CD14-positive monocyte (primary cell): Measurements from ENCODE around the gene PAPOLA. TPM values are rescaled to one million over a fixed set of nuclear protein-coding genes. Genes with fewer than 3 reads are reported as not detected.
A peak's percentile ranks its signal among the peaks of the same experiment; 100 is the strongest.

Source experiments
- DNase-seq, 3 donors: peaks; one replicate each; pipeline ENCODE4 v3.0.0-alpha.2; 2011 to 2022
- H2AFZ ChIP-seq: 2 replicates; pipeline ENCODE4 v1.6.0; 2012; ENCODE audit warnings: mild to moderate bottlenecking, low read depth, low read length, inconsistent platforms; ENCODE audit not compliant: insufficient read depth, poor library complexity, severe bottlenecking
- H3K27ac ChIP-seq, 2 donors: 1 replicate in 1 of 2; 2 replicates in 1 of 2; pipeline ENCODE4 v1.5.1; 2012 to 2013; ENCODE audit warnings: low read length in 2 of 2, control low read depth in 1 of 2, inconsistent platforms in 1 of 2, low read depth in 1 of 2, mild to moderate bottlenecking in 1 of 2
- H3K27me3 ChIP-seq, 2 donors: one replicate each; pipeline versions ENCODE4 v1.6.0 to v1.6.1; 2011 to 2013; ENCODE audit warnings: low read length in 2 of 2; ENCODE audit not compliant: control insufficient read depth in 2 of 2, insufficient read depth in 2 of 2
- H3K36me3 ChIP-seq, 2 donors: replicated peaks in 1 of 2; 1 replicate in 1 of 2; 2 replicates in 1 of 2; pipeline versions ENCODE4 v1.5.1 to v1.6.1; 2012 to 2013; ENCODE audit warnings: low read length in 2 of 2, control low read depth in 1 of 2, inconsistent platforms in 1 of 2, mild to moderate bottlenecking in 1 of 2; ENCODE audit not compliant: insufficient read depth in 2 of 2, control insufficient read depth in 1 of 2
- H3K4me1 ChIP-seq, 2 donors: 1 replicate in 1 of 2; 2 replicates in 1 of 2; pipeline versions ENCODE4 v1.5.1 to v1.6.1; 2012 to 2013; ENCODE audit warnings: low read length in 2 of 2, control low read depth in 1 of 2, inconsistent platforms in 1 of 2, mild to moderate bottlenecking in 1 of 2, moderate library complexity in 1 of 2; ENCODE audit not compliant: insufficient read depth in 2 of 2, control insufficient read depth in 1 of 2
- H3K4me2 ChIP-seq: replicated peaks from 2 replicates; pipeline ENCODE3; 2012; ENCODE audit warnings: low read length, moderate library complexity, mild to moderate bottlenecking; ENCODE audit not compliant: poor library complexity, severe bottlenecking; ENCODE audit errors: extremely low read depth
- H3K4me3 ChIP-seq, 3 experiments: fragments of 200-600 bp in 1 of 3; sonication (generic) in 1 of 3; replicated peaks in 1 of 3; 1 replicate in 2 of 3; 2 replicates in 1 of 3; pipeline ENCODE4 v1.5.1; 2011 to 2013; ENCODE audit warnings: low read length in 3 of 3, mild to moderate bottlenecking in 3 of 3, control low read depth in 2 of 3, low read depth in 2 of 3, inconsistent platforms in 1 of 3, moderate library complexity in 1 of 3
- H3K79me2 ChIP-seq: 2 replicates; pipeline ENCODE4 v1.6.0; 2012; ENCODE audit warnings: mild to moderate bottlenecking, control low read depth, inconsistent platforms, low read length, moderate library complexity; ENCODE audit not compliant: insufficient read depth
- H3K9ac ChIP-seq: 2 replicates; pipeline ENCODE4 v1.6.0; 2017; ENCODE audit warnings: low read length, mild to moderate bottlenecking; ENCODE audit not compliant: insufficient read depth, poor library complexity, severe bottlenecking
- H3K9me3 ChIP-seq, 2 donors: replicated peaks in 1 of 2; 1 replicate in 1 of 2; 2 replicates in 1 of 2; pipeline versions ENCODE4 v1.5.1 to v1.6.1; 2012 to 2013; ENCODE audit warnings: low read length in 2 of 2, control low read depth in 1 of 2; ENCODE audit not compliant: control insufficient read depth in 1 of 2, insufficient read depth in 1 of 2
- H4K20me1 ChIP-seq: 2 replicates; pipeline ENCODE4 v1.6.0; 2012; ENCODE audit warnings: mild to moderate bottlenecking, low read length, control low read depth, moderate library complexity; ENCODE audit not compliant: insufficient read depth
- H3K27ac Mint-ChIP-seq, 7 donors: one replicate each; pipeline ENCODE4 v1.8.0; 2020; ENCODE audit warnings: mild to moderate bottlenecking in 7 of 7, mixed read lengths in 7 of 7, moderate library complexity in 6 of 7, inconsistent platforms in 2 of 7
- H3K27me3 Mint-ChIP-seq, 3 donors: one replicate each; pipeline ENCODE4 v1.8.0; 2021 to 2022; ENCODE audit warnings: low read depth in 3 of 3, mild to moderate bottlenecking in 3 of 3, mixed read lengths in 3 of 3, moderate library complexity in 3 of 3, inconsistent platforms in 1 of 3
- H3K36me3 Mint-ChIP-seq, 2 donors: one replicate each; pipeline ENCODE4 v1.8.0; 2020; ENCODE audit warnings: mixed read lengths in 2 of 2, inconsistent platforms in 1 of 2, mild to moderate bottlenecking in 1 of 2
- H3K4me1 Mint-ChIP-seq: one replicate; pipeline ENCODE4 v1.8.0; 2020; ENCODE audit warnings: mild to moderate bottlenecking, mixed read lengths
- H3K4me3 Mint-ChIP-seq, 2 donors: one replicate each; pipeline ENCODE4 v1.8.0; 2020; ENCODE audit warnings: mild to moderate bottlenecking in 2 of 2, mixed read lengths in 2 of 2, moderate library complexity in 1 of 2
- H3K9me3 Mint-ChIP-seq, 7 donors: one replicate each; pipeline ENCODE4 v1.8.0; 2020 to 2022; ENCODE audit warnings: mixed read lengths in 7 of 7, mild to moderate bottlenecking in 6 of 7, moderate library complexity in 6 of 7, inconsistent platforms in 2 of 7
- WGBS: methylation state at CpG from one replicate; pipeline ENCODE4 v1.1.5; 2013; ENCODE audit warnings: missing lambda C conversion rate; ENCODE audit not compliant: insufficient coverage; 5-methylcytosine and 5-hydroxymethylcytosine counted together
- intact Hi-C, 2 donors: fragments of 100-400 bp; cut with micrococcal nuclease; formaldehyde crosslinking; loops; one replicate each; pipeline versions ENCODE4 v1.15.0 to v1.15.1; 2023
- polyA plus RNA-seq, 3 donors: library from polyadenylated mRNA; depleted of rRNA in 1 of 3; unstranded in 2 of 3; stranded (reverse) in 1 of 3; fragments of 300-500 nt in 2 of 3; fragments of >200 nt in 1 of 3; fragmentation: Illumina TruSeq in 2 of 3; gene quantifications; 1 replicate in 2 of 3; 2 replicates in 1 of 3; pipeline ENCODE4 v1.2.3, GENCODE V29; 2012 to 2021
- TF ChIP-seq, protein P1 (sequence below): fragments of 200-600 bp; IDR thresholded peaks from one replicate; pipeline ENCODE4 v1.8.0; 2022; ENCODE audit warnings: antibody characterized with exemption, mild to moderate bottlenecking

Gene PAPOLA
- polyA plus RNA-seq, 3 donors, result 57.9 to 87.5 (median 80.3) TPM

GRCh38 chr14:96484399-96484798, 17.8 kb upstream of the PAPOLA start:
- Histone ChIP-seq H3K27ac (no peak overlapping the region), H3K4me1 (no peaks in the 10 kb centered on the region), H3K27me3 (no peaks in the 10 kb centered on the region), H2AFZ (no peak overlapping the region), H3K36me3 (no peaks in the 10 kb centered on the region), H3K4me2 (no peak overlapping the region), H3K9me3 (no peaks in the 10 kb centered on the region), H4K20me1 (no peaks in the 10 kb centered on the region), H3K9ac (no peak overlapping the region), H3K79me2 (no peaks in the 10 kb centered on the region), H3K4me3 (no peak overlapping the region)
- DNase-seq, result no peak
- H3K27ac Mint-ChIP-seq, result peak overlapping the region in 1 of 7 donors; percentile 15
- H3K9me3 Mint-ChIP-seq, result peaks cover 0 to 3% (median 2%) of the 10 kb centered on the region in 7 donors
- intact Hi-C loops, result no loop called here
- H3K36me3 Mint-ChIP-seq, result no peaks in the 10 kb centered on the region
- H3K4me3 Mint-ChIP-seq, result no peak overlapping the region
- no peaks in the 10 kb centered on the region for H3K4me1 Mint-ChIP-seq
- peaks cover 4 to 13% (median 6%) of the 10 kb centered on the region in 3 donors for H3K27me3 Mint-ChIP-seq
- TF ChIP-seq, protein P1, sequence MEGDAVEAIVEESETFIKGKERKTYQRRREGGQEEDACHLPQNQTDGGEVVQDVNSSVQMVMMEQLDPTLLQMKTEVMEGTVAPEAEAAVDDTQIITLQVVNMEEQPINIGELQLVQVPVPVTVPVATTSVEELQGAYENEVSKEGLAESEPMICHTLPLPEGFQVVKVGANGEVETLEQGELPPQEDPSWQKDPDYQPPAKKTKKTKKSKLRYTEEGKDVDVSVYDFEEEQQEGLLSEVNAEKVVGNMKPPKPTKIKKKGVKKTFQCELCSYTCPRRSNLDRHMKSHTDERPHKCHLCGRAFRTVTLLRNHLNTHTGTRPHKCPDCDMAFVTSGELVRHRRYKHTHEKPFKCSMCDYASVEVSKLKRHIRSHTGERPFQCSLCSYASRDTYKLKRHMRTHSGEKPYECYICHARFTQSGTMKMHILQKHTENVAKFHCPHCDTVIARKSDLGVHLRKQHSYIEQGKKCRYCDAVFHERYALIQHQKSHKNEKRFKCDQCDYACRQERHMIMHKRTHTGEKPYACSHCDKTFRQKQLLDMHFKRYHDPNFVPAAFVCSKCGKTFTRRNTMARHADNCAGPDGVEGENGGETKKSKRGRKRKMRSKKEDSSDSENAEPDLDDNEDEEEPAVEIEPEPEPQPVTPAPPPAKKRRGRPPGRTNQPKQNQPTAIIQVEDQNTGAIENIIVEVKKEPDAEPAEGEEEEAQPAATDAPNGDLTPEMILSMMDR, result no peak

DNA sequence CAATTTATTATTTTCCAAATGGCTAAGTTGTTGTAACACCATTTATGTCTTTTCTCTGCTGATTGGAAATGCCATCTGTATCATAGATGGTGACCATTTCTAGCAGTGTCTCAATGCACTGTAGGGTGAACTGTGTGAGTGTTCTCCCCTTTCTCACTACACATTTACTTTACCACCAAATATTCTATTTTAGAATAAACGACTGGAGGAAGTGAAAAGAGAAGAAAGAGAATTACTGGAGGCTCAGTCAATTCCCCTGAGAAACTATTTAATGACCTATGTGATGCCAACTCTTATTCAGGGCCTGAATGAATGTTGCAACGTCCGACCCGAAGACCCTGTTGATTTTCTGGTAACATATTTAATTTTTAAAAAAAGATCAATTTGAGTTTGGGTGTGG, 15.5 kb upstream of the PAPOLA start:
- TF ChIP-seq, protein P1, result no peak
- DNase-seq, result no peak
- H3K9ac ChIP-seq, result no peak overlapping the region
- H3K27ac ChIP-seq, result no peak overlapping the region
- no peaks in the 10 kb centered on the region for H3K9me3 ChIP-seq
- no peak overlapping the region for H3K4me2 ChIP-seq
- WGBS, result no CpG with 5 or more reads among the region's 4 CpGs
- H2AFZ ChIP-seq, result no peak overlapping the region
- Mint-ChIP-seq H3K36me3 (no peaks in the 10 kb centered on the region), H3K4me3 (no peak overlapping the region), H3K9me3 (peaks cover 0 to 3% (median 2%) of the 10 kb centered on the region in 7 donors), H3K4me1 (no peaks in the 10 kb centered on the region), H3K27me3 (peaks cover 6 to 10% (median 7%) of the 10 kb centered on the region in 3 donors), H3K27ac (no peak overlapping the region)
- H3K79me2 ChIP-seq, result no peaks in the 10 kb centered on the region
- no peaks in the 10 kb centered on the region for H3K36me3 ChIP-seq
- intact Hi-C loops, result no loop called here
- no peaks in the 10 kb centered on the region for H4K20me1 ChIP-seq
- H3K4me1 ChIP-seq, result no peaks in the 10 kb centered on the region
- H3K4me3 ChIP-seq, result no peak overlapping the region
- no peaks in the 10 kb centered on the region for H3K27me3 ChIP-seq
